MM.1S (cell line): Measurements from ENCODE around the gene B3GNT5.

Experiments
- DNase-seq: peaks from one replicate; pipeline ENCODE4 v3.0.0-alpha.2; 2015
- H2AFZ ChIP-seq: fragments of 300-600 bp; sonication (generic); 2 replicates; pipeline ENCODE4 v1.6.0; 2016; ENCODE audit warnings: antibody characterized with exemption, low read length
- H3F3A ChIP-seq: fragments of 300-600 bp; sonication (generic); 2 replicates; pipeline ENCODE4 v1.6.1; 2016; ENCODE audit warnings: mild to moderate bottlenecking, antibody characterized with exemption, low read length, moderate library complexity, mixed read lengths; ENCODE audit not compliant: insufficient read depth
- H3K27ac ChIP-seq: fragments of 300-600 bp; sonication (generic); 2 replicates; pipeline ENCODE4 v1.5.1; 2016; ENCODE audit warnings: mild to moderate bottlenecking, low read length
- H3K27me3 ChIP-seq: fragments of 300-600 bp; sonication (generic); replicated peaks from 2 replicates; pipeline ENCODE4 v1.6.0; 2016; ENCODE audit warnings: low read length; ENCODE audit not compliant: insufficient read depth
- H3K36me3 ChIP-seq: fragments of 300-600 bp; sonication (generic); replicated peaks from 2 replicates; pipeline ENCODE4 v1.6.1; 2016; ENCODE audit warnings: mild to moderate bottlenecking, low read length, mixed read lengths; ENCODE audit not compliant: insufficient read depth
- H3K4me1 ChIP-seq: fragments of 300-600 bp; sonication (generic); 2 replicates; pipeline ENCODE4 v1.6.1; 2016; ENCODE audit warnings: low read length, mixed read lengths
- H3K4me2 ChIP-seq: fragments of 300-600 bp; sonication (generic); 2 replicates; pipeline ENCODE4 v1.6.0; 2016; ENCODE audit warnings: low read depth, low read length
- H3K4me3 ChIP-seq: fragments of 300-600 bp; sonication (generic); 2 replicates; pipeline ENCODE4 v1.5.1; 2016; ENCODE audit warnings: low read length, mixed read lengths
- H3K79me2 ChIP-seq: fragments of 300-600 bp; sonication (generic); 2 replicates; pipeline ENCODE4 v1.6.1; 2016; ENCODE audit warnings: mixed run types, low read length, mixed read lengths
- H3K9ac ChIP-seq: fragments of 300-600 bp; sonication (generic); 2 replicates; pipeline ENCODE4 v1.6.1; 2016; ENCODE audit warnings: low read length, mixed read lengths
- H3K9me2 ChIP-seq: fragments of 300-600 bp; sonication (generic); replicated peaks from 2 replicates; pipeline ENCODE4 v1.6.1; 2016; ENCODE audit warnings: mild to moderate bottlenecking, low read length, mixed read lengths; ENCODE audit not compliant: insufficient read depth
- H3K9me3 ChIP-seq: fragments of 300-600 bp; sonication (generic); replicated peaks from 2 replicates; pipeline ENCODE4 v1.6.1; 2016; ENCODE audit warnings: mild to moderate bottlenecking, low read length, mixed read lengths; ENCODE audit not compliant: insufficient read depth
- H4K20me1 ChIP-seq: fragments of 300-600 bp; sonication (generic); 2 replicates; pipeline ENCODE4 v1.6.1; 2016; ENCODE audit warnings: mild to moderate bottlenecking, low read length, moderate library complexity, mixed read lengths; ENCODE audit not compliant: insufficient read depth
- CTCF ChIP-seq: fragments of 300-600 bp; sonication (generic); IDR thresholded peaks from 2 replicates; pipeline ENCODE4 v1.5.1; 2016; ENCODE audit warnings: antibody characterized with exemption, low read length, mixed read lengths
- EZH2 ChIP-seq: fragments of 300-600 bp; sonication (generic); optimal IDR thresholded peaks from 2 replicates; pipeline ENCODE3; 2017; ENCODE audit warnings: low read depth, mild to moderate bottlenecking, antibody characterized with exemption, low read length, mixed read lengths
- EZH2phosphoT487 ChIP-seq: fragments of 300-600 bp; sonication (generic); IDR thresholded peaks from 2 replicates; pipeline ENCODE4 v1.6.1; 2018; ENCODE audit warnings: antibody characterized with exemption, low read length

The B3GNT5 gene

GRCh38 chr3:183217548-183218332, 35.3 kb upstream of the B3GNT5 start:
- no peaks in the 10 kb centered on the region for H3K9me3 ChIP-seq
- H2AFZ ChIP-seq = no peak overlapping the region
- no peaks in the 10 kb centered on the region for H3K36me3 ChIP-seq
- no peak overlapping the region for H3K27ac ChIP-seq
- H3K9ac ChIP-seq = no peak overlapping the region
- no peaks in the 10 kb centered on the region for H3K4me1 ChIP-seq
- no peaks in the 10 kb centered on the region for H4K20me1 ChIP-seq
- H3K4me2 ChIP-seq = no peak overlapping the region
- TF ChIP-seq EZH2phosphoT487 (no peak), EZH2 (no peak), CTCF (no peak)
- H3K79me2 ChIP-seq = no peaks in the 10 kb centered on the region
- no peaks in the 10 kb centered on the region for H3K27me3 ChIP-seq
- no peaks in the 10 kb centered on the region for H3K9me2 ChIP-seq
- H3F3A ChIP-seq = no peaks in the 10 kb centered on the region
- no peak for DNase-seq
- H3K4me3 ChIP-seq = no peak overlapping the region

GRCh38 chr3:183218826-183219225, 34.2 kb upstream of the B3GNT5 start:
- Histone ChIP-seq H4K20me1 (no peaks in the 10 kb centered on the region), H3K4me3 (no peak overlapping the region), H3K4me1 (no peaks in the 10 kb centered on the region), H3K9ac (no peak overlapping the region), H3K79me2 (no peaks in the 10 kb centered on the region), H3K27ac (no peak overlapping the region), H3K9me3 (no peaks in the 10 kb centered on the region), H3F3A (no peaks in the 10 kb centered on the region), H2AFZ (no peak overlapping the region), H3K27me3 (no peaks in the 10 kb centered on the region), H3K4me2 (no peak overlapping the region), H3K36me3 (no peaks in the 10 kb centered on the region), H3K9me2 (no peaks in the 10 kb centered on the region)
- TF ChIP-seq EZH2 = no peak
- no peak for TF ChIP-seq EZH2phosphoT487
- no peak for TF ChIP-seq CTCF
- no peak for DNase-seq

GRCh38 chr3:183220828-183221227, 32.2 kb upstream of the B3GNT5 start:
- Histone ChIP-seq H3K27me3 (no peaks in the 10 kb centered on the region), H4K20me1 (no peaks in the 10 kb centered on the region), H3F3A (no peaks in the 10 kb centered on the region), H3K4me3 (no peak overlapping the region), H3K36me3 (no peaks in the 10 kb centered on the region), H3K79me2 (no peaks in the 10 kb centered on the region), H3K9me2 (no peaks in the 10 kb centered on the region), H3K4me2 (no peak overlapping the region), H2AFZ (no peak overlapping the region), H3K4me1 (no peaks in the 10 kb centered on the region), H3K9me3 (no peaks in the 10 kb centered on the region), H3K9ac (no peak overlapping the region), H3K27ac (no peak overlapping the region)
- no peak for TF ChIP-seq CTCF
- TF ChIP-seq EZH2 = no peak
- TF ChIP-seq EZH2phosphoT487 = no peak
- DNase-seq = no peak
